Smooth muscle cell of the pulmonary artery (primary cell): Measurements from ENCODE around the gene FOXN3. TPM values are rescaled to one million over a fixed set of nuclear protein-coding genes. Genes with fewer than 3 reads are reported as not detected.

Source experiments
- total RNA-seq: library from RNA; depleted of rRNA; stranded (reverse); fragments of >200 nt; gene quantifications from 2 replicates; pipeline ENCODE4 v1.2.3, GENCODE V29; 2014

FOXN3 gene
- 27.1 and 27.5 TPM in 2 replicates for total RNA-seq

GRCh38 chr14:89417091-89417464 is at the start of gene FOXN3:
TSS of gene FOXN3 (minus strand) at chr14:89417233. CDS start at chr14:89412476, 4,757 bp downstream.

